HK-2 (cell line): ENCODE measurements around the gene ADTRP.
"Not testable (repeated sequence)": the region's sequence is repeated elsewhere in the genome, so short reads cannot be mapped to it uniquely, and the experiment has no call there.

Source experiments
- DNase-seq: peaks from one replicate; pipeline ENCODE4 v3.0.0-alpha.2; 2018; ENCODE audit not compliant: unreplicated experiment

The ADTRP gene

GRCh38 chr6:11692451-11693376, 85.9 kb downstream of the ADTRP start:
- no peak for DNase-seq

GRCh38 chr6:11689847-11690246, 88.8 kb downstream of the ADTRP start:
- DNase-seq = no peak

GRCh38 chr6:11689400-11689799, 89.2 kb downstream of the ADTRP start:
- DNase-seq = not testable (repeated sequence)

- no peak for DNase-seq
Measured at GRCh38 chr6:11688425-11688709, 90.2 kb downstream of the ADTRP start.

- DNase-seq = peak; percentile 35
Measured at GRCh38 chr6:11685481-11686093, 93.0 kb downstream of the ADTRP start.

- peak; percentile 58 for DNase-seq
Measured at GRCh38 chr6:11684901-11685480, 93.6 kb downstream of the ADTRP start.

- DNase-seq = no peak
Measured at GRCh38 chr6:11683871-11684270, 94.7 kb downstream of the ADTRP start.

- DNase-seq = no peak
Measured at GRCh38 chr6:11682561-11682975, 96.0 kb downstream of the ADTRP start.

GRCh38 chr6:11681770-11682169, 96.8 kb downstream of the ADTRP start:
- no peak for DNase-seq

- DNase-seq = no peak
Measured at GRCh38 chr6:11681357-11681756, 97.2 kb downstream of the ADTRP start.

- DNase-seq = not testable (repeated sequence)
Measured at GRCh38 chr6:11680479-11680878, 98.1 kb downstream of the ADTRP start.

GRCh38 chr6:11679099-11679498, 99.5 kb downstream of the ADTRP start:
- no peak for DNase-seq

GRCh38 chr6:11675601-11676000, 103.0 kb downstream of the ADTRP start:
- DNase-seq = no peak

- no peak for DNase-seq
Measured at GRCh38 chr6:11672669-11673068, 105.9 kb downstream of the ADTRP start.

GRCh38 chr6:11672256-11672655, 106.3 kb downstream of the ADTRP start:
- DNase-seq = no peak

GRCh38 chr6:11669696-11670095, 108.9 kb downstream of the ADTRP start:
- DNase-seq = no peak

GRCh38 chr6:11668455-11668854, 110.1 kb downstream of the ADTRP start:
- no peak for DNase-seq

GRCh38 chr6:11667876-11668275, 110.7 kb downstream of the ADTRP start:
- DNase-seq = no peak

GRCh38 chr6:11665604-11666326, 112.8 kb downstream of the ADTRP start:
- DNase-seq = no peak
